Measurements from ENCODE around the gene RTP5.

DNA sequence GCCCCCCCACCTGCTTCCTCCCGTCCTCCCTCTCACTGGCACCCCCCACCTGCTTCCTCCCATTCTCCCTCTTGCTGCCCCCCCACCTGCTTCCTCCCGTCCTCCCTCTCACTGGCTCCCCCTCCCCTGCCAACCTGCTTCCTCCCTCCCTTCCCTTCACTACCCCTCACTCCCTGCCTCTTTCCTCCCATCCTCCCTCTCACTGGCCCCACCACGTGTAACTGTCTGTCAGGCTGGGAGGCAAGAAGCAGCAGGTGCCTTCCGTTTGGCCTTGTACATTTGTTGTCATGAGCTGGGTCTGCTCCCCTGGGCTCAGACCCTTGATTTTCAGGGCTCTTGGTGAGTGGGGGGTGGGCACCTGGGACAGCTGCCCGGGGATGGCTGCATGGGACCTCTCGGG, 19.1 kb downstream of the RTP5 start:
- TF ChIP-seq, protein P1, sequence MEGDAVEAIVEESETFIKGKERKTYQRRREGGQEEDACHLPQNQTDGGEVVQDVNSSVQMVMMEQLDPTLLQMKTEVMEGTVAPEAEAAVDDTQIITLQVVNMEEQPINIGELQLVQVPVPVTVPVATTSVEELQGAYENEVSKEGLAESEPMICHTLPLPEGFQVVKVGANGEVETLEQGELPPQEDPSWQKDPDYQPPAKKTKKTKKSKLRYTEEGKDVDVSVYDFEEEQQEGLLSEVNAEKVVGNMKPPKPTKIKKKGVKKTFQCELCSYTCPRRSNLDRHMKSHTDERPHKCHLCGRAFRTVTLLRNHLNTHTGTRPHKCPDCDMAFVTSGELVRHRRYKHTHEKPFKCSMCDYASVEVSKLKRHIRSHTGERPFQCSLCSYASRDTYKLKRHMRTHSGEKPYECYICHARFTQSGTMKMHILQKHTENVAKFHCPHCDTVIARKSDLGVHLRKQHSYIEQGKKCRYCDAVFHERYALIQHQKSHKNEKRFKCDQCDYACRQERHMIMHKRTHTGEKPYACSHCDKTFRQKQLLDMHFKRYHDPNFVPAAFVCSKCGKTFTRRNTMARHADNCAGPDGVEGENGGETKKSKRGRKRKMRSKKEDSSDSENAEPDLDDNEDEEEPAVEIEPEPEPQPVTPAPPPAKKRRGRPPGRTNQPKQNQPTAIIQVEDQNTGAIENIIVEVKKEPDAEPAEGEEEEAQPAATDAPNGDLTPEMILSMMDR (IDR thresholded peaks at IDR 0.05): no peak
- TF ChIP-seq POLR2A (IDR thresholded peaks at IDR 0.05): no peak
